Right lobe of liver (tissue), 6 donors: ENCODE data around the gene LRP3. TPM values are rescaled to one million over a fixed set of nuclear protein-coding genes. Genes with fewer than 3 reads are reported as not detected.

Experiments
- ATAC-seq, 4 donors: fragments of 200-7000 bp; cut with Tn5 transposase; one replicate each; pipeline ENCODE4 v1.9.1; 2020; ENCODE audit warnings: mild to moderate bottlenecking in 4 of 4, moderate library complexity in 4 of 4
- DNase-seq, 3 donors: peaks; one replicate each; pipeline ENCODE4 v3.0.0-alpha.2; 2020
- H3K27ac ChIP-seq, 3 donors: fragments of 200-600 bp; one replicate each; pipeline ENCODE4 v1.8.0; 2022
- H3K27me3 ChIP-seq, 2 donors: fragments of 200-600 bp; one replicate each; pipeline ENCODE4 v1.8.0; 2022
- H3K36me3 ChIP-seq, 4 donors: fragments of 200-600 bp; sonication (generic) in 1 of 4; one replicate each; pipeline versions ENCODE4 v1.5.1 to v1.8.0; 2017 to 2022; ENCODE audit warnings: control low read depth in 1 of 4
- H3K4me1 ChIP-seq, 4 donors: fragments of 200-600 bp; sonication (generic) in 1 of 4; one replicate each; pipeline versions ENCODE4 v1.5.1 to v1.8.0; 2017 to 2022; ENCODE audit warnings: control low read depth in 1 of 4
- H3K4me3 ChIP-seq, 3 donors: fragments of 200-600 bp; one replicate each; pipeline ENCODE4 v1.8.0; 2022
- H3K9me3 ChIP-seq, 4 donors: fragments of 200-600 bp; sonication (generic) in 1 of 4; one replicate each; pipeline versions ENCODE4 v1.5.1 to v1.8.0; 2017 to 2022; ENCODE audit warnings: control low read depth in 1 of 4
- POLR2A ChIP-seq: fragments of 450-650 bp; IDR thresholded peaks from one replicate; pipeline ENCODE4 v1.6.1; 2017; ENCODE audit warnings: antibody characterized with exemption, mild to moderate bottlenecking
- WGBS: methylation state at CpG from one replicate; pipeline ENCODE4 v1.1.6; 2018; ENCODE audit warnings: low coverage, low lambda C conversion rate; ENCODE audit not compliant: insufficient coverage; ENCODE audit errors: missing lambda C conversion rate; 5-methylcytosine and 5-hydroxymethylcytosine counted together
- intact Hi-C, 2 donors: fragments of 100-400 bp; cut with DNase I; formaldehyde crosslinking; loops; one replicate each; pipeline versions ENCODE4 v1.11.2 to v1.14.1; 2022
- total RNA-seq, 6 experiments: library from RNA; depleted of rRNA in 2 of 6; stranded (reverse); fragments of >200 nt in 2 of 6; fragmentation: NEBNext Ultra II Directional in 3 of 6; extraction: Animal tissue kit (Norgen Biotek cat#: 25700) in 3 of 6; gene quantifications; one replicate each; pipeline versions ENCODE4 v1.1.0 to v1.2.4, GENCODE V29; 2016 to 2023
- TF ChIP-seq, protein P1 (sequence below), 4 donors: fragments of 200-600 bp in 3 of 4; fragments of 450-650 bp in 1 of 4; IDR thresholded peaks; one replicate each; pipeline versions ENCODE4 v1.5.1 to v1.8.0; 2016 to 2022; ENCODE audit warnings: antibody characterized with exemption in 4 of 4, mild to moderate bottlenecking in 2 of 4
- donor health status: DM: no; HTN: yes; CAD: no.
- donor health status: DM: no; HTN: no; CAD: no.
- donor health status: DM: no; HTN: no; CAD: no.
- donor health status: DM: no; HTN: yes; CAD: no.
- donor health status: DM: no; HTN: yes; CAD: no.

The LRP3 gene
- total RNA-seq, 6 experiments from 2014 or later: 25.2 to 40.7 (median 33.7) TPM

DNA sequence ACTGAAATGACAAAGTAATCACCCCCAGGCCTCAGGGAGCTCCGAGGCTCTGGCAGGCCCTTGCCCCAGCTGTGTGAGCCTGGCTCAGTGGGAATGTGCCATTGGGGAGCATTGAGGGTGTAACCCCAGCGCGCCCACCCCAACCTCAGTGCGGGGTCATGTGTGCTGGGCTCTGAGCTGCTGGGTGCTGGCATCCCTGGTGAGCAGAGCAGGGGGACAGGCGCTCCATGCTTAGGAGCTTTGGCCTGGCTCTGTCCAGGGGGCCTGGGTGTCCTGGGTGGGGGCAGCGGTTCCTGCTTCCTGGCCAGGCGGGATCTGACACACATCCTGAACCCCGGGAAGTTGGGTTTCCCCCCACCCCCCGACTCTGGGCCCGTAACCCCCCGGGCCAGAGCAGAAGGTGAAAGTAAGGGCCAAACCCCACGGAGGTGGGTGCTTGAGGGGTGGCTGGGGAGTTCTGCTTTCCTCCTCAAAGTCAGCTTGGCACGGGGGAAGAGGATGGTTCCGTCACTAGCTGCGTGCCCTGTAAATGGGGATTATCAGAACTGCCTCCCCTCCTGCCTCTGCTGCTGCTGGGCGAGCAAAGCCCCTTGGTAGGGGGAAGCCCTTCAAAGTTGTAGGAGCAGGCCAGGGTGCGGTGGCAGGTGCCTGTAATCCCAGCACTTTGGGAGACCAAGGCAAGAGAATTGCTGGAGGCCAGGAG is 1.7 kb downstream of the LRP3 start:
- no peaks in the 10 kb centered on the region for H3K9me3 ChIP-seq
- intact Hi-C loops: no loop called here
- no peaks in the 10 kb centered on the region for H3K36me3 ChIP-seq
- H3K27ac ChIP-seq: no peak overlapping the region
- peak overlapping the region; percentile 67 to 70 (median 69) for H3K4me3 ChIP-seq
- 72% methylated on average over 6 of the region's 17 CpGs for WGBS
- H3K4me1 ChIP-seq: peaks cover 0 to 6% (median 0%) of the 10 kb centered on the region in 4 donors
- peak in 1 of 3 donors; percentile 49 for DNase-seq
- no peaks in the 10 kb centered on the region for H3K27me3 ChIP-seq
- no peak for ATAC-seq
- TF ChIP-seq, protein P1, sequence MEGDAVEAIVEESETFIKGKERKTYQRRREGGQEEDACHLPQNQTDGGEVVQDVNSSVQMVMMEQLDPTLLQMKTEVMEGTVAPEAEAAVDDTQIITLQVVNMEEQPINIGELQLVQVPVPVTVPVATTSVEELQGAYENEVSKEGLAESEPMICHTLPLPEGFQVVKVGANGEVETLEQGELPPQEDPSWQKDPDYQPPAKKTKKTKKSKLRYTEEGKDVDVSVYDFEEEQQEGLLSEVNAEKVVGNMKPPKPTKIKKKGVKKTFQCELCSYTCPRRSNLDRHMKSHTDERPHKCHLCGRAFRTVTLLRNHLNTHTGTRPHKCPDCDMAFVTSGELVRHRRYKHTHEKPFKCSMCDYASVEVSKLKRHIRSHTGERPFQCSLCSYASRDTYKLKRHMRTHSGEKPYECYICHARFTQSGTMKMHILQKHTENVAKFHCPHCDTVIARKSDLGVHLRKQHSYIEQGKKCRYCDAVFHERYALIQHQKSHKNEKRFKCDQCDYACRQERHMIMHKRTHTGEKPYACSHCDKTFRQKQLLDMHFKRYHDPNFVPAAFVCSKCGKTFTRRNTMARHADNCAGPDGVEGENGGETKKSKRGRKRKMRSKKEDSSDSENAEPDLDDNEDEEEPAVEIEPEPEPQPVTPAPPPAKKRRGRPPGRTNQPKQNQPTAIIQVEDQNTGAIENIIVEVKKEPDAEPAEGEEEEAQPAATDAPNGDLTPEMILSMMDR (IDR thresholded peaks at IDR 0.05): no peak
- no peak for TF ChIP-seq POLR2A

- 85% methylated on average over 5 of the region's 10 CpGs for WGBS
- peak in 1 of 3 donors; percentile 36 for DNase-seq
- H3K36me3 ChIP-seq: no peaks in the 10 kb centered on the region
- H3K9me3 ChIP-seq: no peaks in the 10 kb centered on the region
- H3K4me1 ChIP-seq: peaks cover 0 to 6% (median 0%) of the 10 kb centered on the region in 4 donors
- no peak overlapping the region for H3K4me3 ChIP-seq
- no peak for ATAC-seq
- TF ChIP-seq, protein P1 (IDR thresholded peaks at IDR 0.05): no peak
- TF ChIP-seq POLR2A: no peak
- intact Hi-C loops: no loop called here
- H3K27me3 ChIP-seq: no peaks in the 10 kb centered on the region
- no peak overlapping the region for H3K27ac ChIP-seq
Measured at GRCh38 chr19:33196446-33197193, 2.5 kb downstream of the LRP3 start.

GRCh38 chr19:33197591-33198000 is 3.5 kb downstream of the LRP3 start:
- no CpG with 5 or more reads among the region's 11 CpGs for WGBS
- no peak overlapping the region for H3K27ac ChIP-seq
- H3K9me3 ChIP-seq: no peaks in the 10 kb centered on the region
- no peak for DNase-seq
- no peak overlapping the region for H3K4me3 ChIP-seq
- TF ChIP-seq, protein P1 (IDR thresholded peaks at IDR 0.05): no peak
- no peak for TF ChIP-seq POLR2A
- ATAC-seq: no peak
- intact Hi-C loops: no loop called here
- H3K4me1 ChIP-seq: peaks cover 0 to 6% (median 0%) of the 10 kb centered on the region in 4 donors
- H3K27me3 ChIP-seq: no peaks in the 10 kb centered on the region
- no peaks in the 10 kb centered on the region for H3K36me3 ChIP-seq

DNA sequence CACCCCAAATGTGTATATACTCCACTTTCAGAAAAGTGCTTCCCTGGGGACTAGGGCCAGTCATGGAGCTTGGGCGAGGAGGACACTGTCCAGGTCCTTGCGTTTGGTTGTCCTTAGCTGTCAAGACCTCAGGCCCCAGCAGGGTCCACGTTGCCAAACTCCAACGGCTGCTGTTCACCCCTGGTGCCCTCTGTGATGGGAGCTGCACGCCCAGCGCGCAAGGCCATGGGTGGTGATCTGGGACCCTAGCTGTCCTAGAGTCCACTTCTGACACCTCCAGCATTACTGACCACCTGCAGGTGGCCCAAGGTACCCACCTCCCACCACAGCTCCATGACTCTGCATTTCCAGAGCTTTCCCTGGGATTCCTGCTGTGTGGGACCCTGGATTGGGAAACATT is 4.0 kb downstream of the LRP3 start:
- Histone ChIP-seq H3K4me1 (peaks cover 0 to 6% (median 0%) of the 10 kb centered on the region in 4 donors), H3K27me3 (no peaks in the 10 kb centered on the region), H3K36me3 (no peaks in the 10 kb centered on the region), H3K9me3 (no peaks in the 10 kb centered on the region), H3K4me3 (no peak overlapping the region), H3K27ac (no peak overlapping the region)
- TF ChIP-seq, protein P1 (IDR thresholded peaks at IDR 0.05): no peak
- TF ChIP-seq POLR2A: no peak
- intact Hi-C loops: no loop called here
- peak in 1 of 3 donors; percentile 44 for DNase-seq
- ATAC-seq: no peak
- no CpG with 5 or more reads among the region's 7 CpGs for WGBS
